Heart left ventricle (tissue), 16 donors: ENCODE measurements around the gene UBQLN4. TPM values are rescaled to one million over a fixed set of nuclear protein-coding genes. Genes with fewer than 3 reads are reported as not detected.

ENCODE experiments used
- ATAC-seq, 4 donors: fragments of 200-7000 bp; cut with Tn5 transposase; one replicate each; pipeline ENCODE4 v1.9.1; 2020 to 2022; ENCODE audit warnings: moderate library complexity in 4 of 4, mild to moderate bottlenecking in 3 of 4, moderate number of reproducible peaks in 1 of 4
- DNase-seq, 5 donors: peaks; one replicate each; pipeline ENCODE4 v3.0.0-alpha.2; 2020
- H3K27ac ChIP-seq, 12 donors: fragments of 200-600 bp; sonication (generic) in 4 of 12; one replicate each; pipeline versions ENCODE4 v1.5.0 to v1.8.0; 2016 to 2022; ENCODE audit warnings: mild to moderate bottlenecking in 2 of 12
- H3K27me3 ChIP-seq, 9 donors: fragments of 200-600 bp; sonication (generic) in 2 of 9; one replicate each; pipeline versions ENCODE4 v1.5.1 to v1.8.0; 2016 to 2022; ENCODE audit warnings: mild to moderate bottlenecking in 3 of 9
- H3K36me3 ChIP-seq, 9 donors: fragments of 200-600 bp; sonication (generic) in 2 of 9; one replicate each; pipeline versions ENCODE4 v1.5.0 to v1.8.0; 2018 to 2022; ENCODE audit warnings: mild to moderate bottlenecking in 2 of 9
- H3K4me1 ChIP-seq, 12 donors: fragments of 200-600 bp; sonication (generic) in 4 of 12; one replicate each; pipeline versions ENCODE4 v1.5.0 to v1.8.0; 2016 to 2022; ENCODE audit warnings: mild to moderate bottlenecking in 3 of 12
- H3K4me3 ChIP-seq, 12 donors: fragments of 200-600 bp; sonication (generic) in 4 of 12; one replicate each; pipeline versions ENCODE4 v1.5.0 to v1.8.0; 2017 to 2022; ENCODE audit warnings: mild to moderate bottlenecking in 9 of 12, moderate library complexity in 4 of 12
- H3K9me3 ChIP-seq, 12 donors: fragments of 200-600 bp; sonication (generic) in 4 of 12; one replicate each; pipeline versions ENCODE4 v1.5.0 to v1.8.0; 2016 to 2022; ENCODE audit warnings: mild to moderate bottlenecking in 1 of 12
- POLR2A ChIP-seq, 2 donors: fragments of 450-650 bp; IDR thresholded peaks; one replicate each; pipeline ENCODE4 v1.6.1; 2017; ENCODE audit warnings: antibody characterized with exemption in 2 of 2, mild to moderate bottlenecking in 2 of 2, moderate library complexity in 2 of 2
- WGBS, 4 donors: extraction: QIAGEN DNeasy Blood & Tissue Kit in 2 of 4; methylation state at CpG; one replicate each; pipeline versions ENCODE4 v1.1.5 to v1.1.7; 2013 to 2018; 5-methylcytosine and 5-hydroxymethylcytosine counted together
- intact Hi-C, 10 donors: fragments of 100-400 bp; cut with DNase I; formaldehyde crosslinking; loops; one replicate each; pipeline versions ENCODE4 v1.11.1 to v1.14.2; 2022
- polyA plus RNA-seq, 2 donors: library from polyadenylated mRNA; stranded (reverse); fragments of 200-250 nt; gene quantifications; one replicate each; pipeline ENCODE4 v1.2.3, GENCODE V29; 2013
- total RNA-seq, 9 donors: library from RNA; depleted of rRNA in 2 of 9; stranded (reverse); fragments of >200 nt in 2 of 9; fragmentation: NEBNext Ultra II Directional in 3 of 9; extraction: Animal tissue kit (Norgen Biotek cat#: 25700) in 3 of 9; gene quantifications; one replicate each; pipeline versions ENCODE4 v1.1.0 to v1.2.4, GENCODE V29; 2016 to 2023
- TF ChIP-seq, protein P1 (sequence below), 12 donors: fragments of 200-600 bp; sonication (generic) in 4 of 12; IDR thresholded peaks; one replicate each; pipeline versions ENCODE4 v1.5.0 to v1.8.0; 2018 to 2022; ENCODE audit warnings: antibody characterized with exemption in 12 of 12, mild to moderate bottlenecking in 5 of 12
- donor health status: ischemic (EF 13 %, LVEDD 7.1; RV severe dilation, severe dysfunction).
- donor health status: healthy with polysubstance abuse.
- donor health status: DM: no; HTN: yes; CAD: no.
- donor health status: DM: no; HTN: no; CAD: no.
- donor health status: ischemic (EF 25% LVEDD 6.9; RV normal size, moderate dysfunction).
- donor health status: ischemic (EF 25% LVEDD 5.7; RV mildly dilated, moderate dysfunction).
- donor health status: healthy.
- donor health status: DM: yes; HTN: yes; CAD: no.
- donor health status: ischemic (EF 35%, LVEDD 5.7; RV mildly dilated, moderate dysfunction).
- donor health status: nonischemic (EF 11% LVEDD 7.7; RV severe dilation, severe dysfunction).
- donor health status: DM: yes; HTN: yes; CAD: no.
- donor health status: PGD.
- donor health status: ischemic (EF 29% LVEDD 5.4; RV normal size, mild dysfunction).
- donor health status: nonischemic (EF 23%, LVEDD 6.1; RV moderate dilation, normal function).

The UBQLN4 gene
- total and polyA plus RNA-seq, 11 donors: 15.1 to 37.3 (median 26.9) TPM

DNA sequence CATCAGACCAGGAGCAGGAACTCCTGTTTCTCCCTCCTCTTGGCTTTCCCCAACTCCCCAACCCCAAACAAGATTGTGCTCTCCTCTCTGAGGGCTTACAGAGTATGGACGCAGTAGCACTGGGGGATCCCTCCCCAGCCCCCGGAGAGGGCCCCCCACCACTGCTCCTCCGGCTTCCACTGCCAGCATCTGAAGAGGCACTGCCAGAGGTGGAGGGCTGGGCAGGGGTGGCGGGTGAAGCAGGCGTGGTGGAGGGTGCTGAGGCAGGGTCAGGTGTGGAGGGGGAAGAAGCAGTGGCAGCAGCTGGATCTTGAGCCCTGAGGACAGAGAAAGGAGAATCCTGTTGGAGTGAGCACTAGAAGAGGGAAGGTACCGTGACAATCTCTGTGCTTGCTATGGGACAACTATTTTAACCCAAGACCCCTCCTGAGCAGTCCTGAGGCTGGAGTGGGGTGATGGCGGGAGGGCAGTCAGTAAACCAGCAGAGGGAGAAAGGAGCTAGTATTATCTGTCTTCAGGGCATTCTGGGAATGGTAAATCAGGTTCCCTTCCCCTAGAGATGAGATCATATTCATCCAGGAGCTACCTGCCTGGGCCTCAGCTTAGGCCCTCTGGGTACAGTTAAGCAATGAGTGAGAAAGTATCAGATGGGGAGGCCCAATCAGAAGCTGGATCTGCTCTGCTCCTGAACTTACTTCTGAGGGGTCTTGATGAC, 2.4 kb downstream of the UBQLN4 start:
- Histone ChIP-seq H3K27me3 (no peaks in the 10 kb centered on the region), H3K9me3 (no peaks in the 10 kb centered on the region), H3K4me1 (peaks cover 0 to 45% (median 24%) of the 10 kb centered on the region in 12 donors), H3K36me3 (peaks cover 0 to 43% (median 30%) of the 10 kb centered on the region in 9 donors), H3K4me3 (no peak overlapping the region), H3K27ac (peak overlapping the region in 4 of 12 donors; percentile 15 to 52 (median 24))
- intact Hi-C loops: loop anchor here in 4 of 10 donors (2.0 to 10.0 kb wide), 4 partner anchors 30 to 116 kb away; partner anchors contain the start of genes KHDC4 (in 2 of the 4), RXFP4 (in 2 of the 4) and SSR2 (in 1 of the 4)
- TF ChIP-seq POLR2A (IDR thresholded peaks at IDR 0.05): no peak
- TF ChIP-seq, protein P1, sequence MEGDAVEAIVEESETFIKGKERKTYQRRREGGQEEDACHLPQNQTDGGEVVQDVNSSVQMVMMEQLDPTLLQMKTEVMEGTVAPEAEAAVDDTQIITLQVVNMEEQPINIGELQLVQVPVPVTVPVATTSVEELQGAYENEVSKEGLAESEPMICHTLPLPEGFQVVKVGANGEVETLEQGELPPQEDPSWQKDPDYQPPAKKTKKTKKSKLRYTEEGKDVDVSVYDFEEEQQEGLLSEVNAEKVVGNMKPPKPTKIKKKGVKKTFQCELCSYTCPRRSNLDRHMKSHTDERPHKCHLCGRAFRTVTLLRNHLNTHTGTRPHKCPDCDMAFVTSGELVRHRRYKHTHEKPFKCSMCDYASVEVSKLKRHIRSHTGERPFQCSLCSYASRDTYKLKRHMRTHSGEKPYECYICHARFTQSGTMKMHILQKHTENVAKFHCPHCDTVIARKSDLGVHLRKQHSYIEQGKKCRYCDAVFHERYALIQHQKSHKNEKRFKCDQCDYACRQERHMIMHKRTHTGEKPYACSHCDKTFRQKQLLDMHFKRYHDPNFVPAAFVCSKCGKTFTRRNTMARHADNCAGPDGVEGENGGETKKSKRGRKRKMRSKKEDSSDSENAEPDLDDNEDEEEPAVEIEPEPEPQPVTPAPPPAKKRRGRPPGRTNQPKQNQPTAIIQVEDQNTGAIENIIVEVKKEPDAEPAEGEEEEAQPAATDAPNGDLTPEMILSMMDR (IDR thresholded peaks at IDR 0.05): no peak
- WGBS, 4 donors: 84 to 96% (median 91%) methylated on average over 6 to 7 of the region's 7 CpGs
- ATAC-seq (no peak), DNase-seq (peak in 1 of 5 donors; percentile 53)

DNA sequence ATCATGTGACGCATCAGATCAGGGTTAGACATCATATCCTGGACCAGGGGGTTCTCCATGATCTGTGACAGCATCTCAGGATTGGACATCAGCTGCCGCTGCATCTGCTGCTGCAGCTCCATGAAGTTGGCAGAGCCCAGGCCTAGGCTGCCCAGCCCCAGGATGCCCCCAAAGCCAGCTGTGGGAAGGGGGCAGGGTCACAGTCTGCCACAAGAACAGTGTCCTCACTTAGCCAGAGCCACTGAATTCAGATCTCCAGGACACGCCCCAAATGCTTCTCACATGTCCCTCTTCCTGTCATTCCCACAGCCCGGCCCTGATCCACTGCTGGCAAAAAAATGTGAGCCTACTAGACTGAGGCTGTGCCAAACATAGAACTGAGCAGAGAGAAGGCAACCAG, 3.2 kb downstream of the UBQLN4 start:
- intact Hi-C loops: loop anchor here in 4 of 10 donors (2.0 to 10.0 kb wide), 4 partner anchors 30 to 116 kb away; partner anchors contain the start of genes KHDC4 (in 2 of the 4), RXFP4 (in 2 of the 4) and SSR2 (in 1 of the 4)
- H3K4me1 ChIP-seq: peaks cover 0 to 37% (median 17%) of the 10 kb centered on the region in 12 donors
- H3K36me3 ChIP-seq: peaks cover 0 to 45% (median 32%) of the 10 kb centered on the region in 9 donors

DNA sequence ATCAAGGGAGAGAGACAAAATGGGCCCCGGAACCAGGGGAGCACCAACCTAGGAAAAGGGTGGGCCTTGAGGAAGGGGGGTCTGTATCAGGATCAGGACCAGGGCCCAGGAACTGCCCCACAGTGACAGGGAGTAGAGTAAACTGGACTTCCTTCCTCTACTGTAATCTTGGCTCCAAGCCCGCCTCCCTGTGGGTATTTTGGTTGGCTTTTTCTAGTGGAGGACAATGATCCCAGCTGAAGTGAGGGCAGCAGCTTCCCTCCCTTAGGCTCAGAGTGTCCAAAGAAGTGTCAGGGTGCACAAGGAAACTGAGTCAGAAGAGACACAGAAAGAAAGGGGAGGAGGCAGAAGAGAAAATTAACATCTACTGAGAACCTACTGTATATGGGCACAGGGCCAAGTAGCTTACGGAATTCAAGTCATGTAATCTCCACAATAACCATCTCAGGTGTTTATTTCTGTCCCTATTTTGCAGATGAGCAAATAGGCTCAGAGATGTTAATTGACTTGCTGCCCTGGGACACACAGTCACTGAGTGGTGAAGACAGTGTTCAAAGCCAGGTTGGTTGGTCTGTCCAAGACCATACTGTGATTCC, 4.8 kb downstream of the UBQLN4 start:
- WGBS, 4 donors: 73 to 81% (median 75%) methylated on average over 3 of the region's 3 CpGs
- no peak for TF ChIP-seq POLR2A (IDR thresholded peaks at IDR 0.05)
- TF ChIP-seq, protein P1 (IDR thresholded peaks at IDR 0.05): no peak
- no peak overlapping the region for H3K4me3 ChIP-seq
- ATAC-seq (no peak), DNase-seq (no peak)
- peaks cover 0 to 53% (median 33%) of the 10 kb centered on the region in 9 donors for H3K36me3 ChIP-seq
- no peaks in the 10 kb centered on the region for H3K27me3 ChIP-seq
- intact Hi-C loops: no loop called here
- H3K27ac ChIP-seq: no peak overlapping the region
- no peaks in the 10 kb centered on the region for H3K9me3 ChIP-seq
- H3K4me1 ChIP-seq: peaks cover 0 to 33% (median 15%) of the 10 kb centered on the region in 12 donors

More for the DNA sequence above, 3.2 kb downstream of the UBQLN4 start:
- DNase-seq (peak; percentile 44 to 75 (median 64)), ATAC-seq (peak in 2 of 4 donors; percentile 4 to 32)
- Histone ChIP-seq H3K27me3 (no peaks in the 10 kb centered on the region), H3K9me3 (no peaks in the 10 kb centered on the region), H3K4me3 (no peak overlapping the region), H3K27ac (peak overlapping the region in 2 of 12 donors; percentile 32 to 52)
- TF ChIP-seq, protein P1 (IDR thresholded peaks at IDR 0.05): no peak
- TF ChIP-seq POLR2A (IDR thresholded peaks at IDR 0.05): no peak
- 57 to 62% (median 61%) methylated on average over 4 of the region's 4 CpGs for WGBS, 4 donors

DNA sequence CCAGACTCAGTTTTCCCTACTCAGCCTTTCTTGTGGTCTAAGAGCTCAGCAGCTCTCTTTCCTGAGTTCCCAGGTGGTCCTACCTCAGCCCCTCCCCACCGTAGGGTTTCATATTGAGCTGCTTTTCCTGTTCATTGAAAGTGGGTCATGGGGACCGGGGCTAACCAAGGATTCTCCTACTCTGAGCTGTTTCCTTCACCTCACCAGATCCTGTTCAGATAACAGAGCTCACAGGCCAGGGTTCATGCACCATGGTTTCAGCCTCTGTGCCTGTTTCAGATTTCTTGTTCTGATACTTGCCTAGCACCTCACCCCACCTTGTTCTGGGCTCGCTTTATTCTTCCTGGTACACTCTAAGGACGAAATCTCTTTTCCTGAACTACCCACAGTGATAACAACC, 8.5 kb downstream of the UBQLN4 start:
- no peaks in the 10 kb centered on the region for H3K9me3 ChIP-seq
- intact Hi-C loops: no loop called here
- no peak for DNase-seq
- peaks cover 0 to 83% (median 66%) of the 10 kb centered on the region in 9 donors for H3K36me3 ChIP-seq
- TF ChIP-seq, protein P1 (IDR thresholded peaks at IDR 0.05): no peak
- no peak for TF ChIP-seq POLR2A (IDR thresholded peaks at IDR 0.05)
- H3K4me1 ChIP-seq: peaks cover 0 to 8% (median 0%) of the 10 kb centered on the region in 12 donors
- no peaks in the 10 kb centered on the region for H3K27me3 ChIP-seq
- ATAC-seq: no peak
- H3K27ac ChIP-seq: no peak overlapping the region
- H3K4me3 ChIP-seq: no peak overlapping the region
- 95 to 99% (median 96%) methylated on average over 4 of the region's 4 CpGs for WGBS, 4 donors
